Measurements from ENCODE around the gene MAP3K14. TPM values are rescaled to one million over a fixed set of nuclear protein-coding genes. Genes with fewer than 3 reads are reported as not detected.

MAP3K14 gene
- total RNA-seq, 1 experiment from 2014 or later: 16.4 TPM

- TF ChIP-seq POLR2AphosphoS5 (IDR thresholded peaks at IDR 0.05; ENCODE audit: low read depth, low read length) (peak; percentile 75; the same call in 1 of the 2 replicates), EGR1 (IDR thresholded peaks at IDR 0.05; ENCODE audit: low read depth) (peak; percentile 74), SRF (IDR thresholded peaks at IDR 0.05; ENCODE audit: low read depth) (no peak), ZNF274 (IDR thresholded peaks at IDR 0.05; ENCODE audit: low read depth, low read length) (no peak)
These were observed 69.2 kb downstream of the MAP3K14 start (continued) for GRCh38 chr17:45247429-45248131.

DNA sequence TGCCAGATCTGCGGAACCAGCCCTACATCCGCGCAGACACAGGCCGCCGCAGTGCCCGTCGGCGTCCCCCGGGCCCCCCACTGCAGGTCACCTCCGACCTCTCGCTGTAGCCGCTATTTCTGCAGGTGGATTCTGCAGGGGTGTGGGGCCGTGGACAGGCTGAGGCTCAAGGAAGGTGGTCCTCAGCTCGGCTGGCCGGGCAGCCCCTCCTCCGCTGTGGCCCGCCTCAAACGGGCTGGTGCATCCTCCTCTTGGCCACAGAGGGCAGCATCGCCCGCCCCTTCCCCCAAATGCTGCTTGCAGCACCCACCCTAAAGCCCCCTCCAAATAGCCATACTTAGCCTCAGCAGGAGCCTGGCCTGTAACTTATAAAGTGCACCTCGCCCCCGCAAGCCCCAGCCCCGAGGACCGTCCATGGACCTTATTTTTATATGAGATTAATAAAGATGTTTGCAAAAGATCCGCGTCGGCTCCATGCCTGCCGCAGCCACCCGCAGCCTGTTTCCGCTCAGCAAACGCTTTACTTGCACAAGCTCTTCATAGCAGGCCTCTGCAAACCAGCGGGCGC is 69.9 kb downstream of the MAP3K14 start:
- Histone ChIP-seq H3K27ac (ENCODE audit: low read depth, low read length) (peak overlapping the region; percentile 85), H3K9ac (ENCODE audit: low read length) (peak overlapping the region; percentile 92), H3K4me1 (ENCODE audit: control insufficient read depth in 1 of 2, insufficient read depth in 2 of 2, low read length in 2 of 2) (peaks cover 11 to 19% of the 10 kb centered on the region in 2 experiments; a peak in 3 of 4 replicates), H3K9me3 (ENCODE audit: control insufficient read depth in 1 of 2, insufficient read depth in 1 of 2, low read depth in 1 of 2, low read length in 2 of 2) (no peaks in the 10 kb centered on the region), H4K20me1 (ENCODE audit: insufficient read depth) (no peaks in the 10 kb centered on the region), H3K9me2 (ENCODE audit: insufficient read depth) (no peaks in the 10 kb centered on the region), H3K4me3 (replicated peaks in 1 of 2; ENCODE audit: low read depth in 1 of 2, low read length in 2 of 2) (peak overlapping the region; percentile 82 to 95), H3K27me3 (ENCODE audit: insufficient read depth, low read length) (no peaks in the 10 kb centered on the region), H3K4me2 (ENCODE audit: low read length) (peak overlapping the region; percentile 99), H3K36me3 (ENCODE audit: control insufficient read depth in 1 of 2, insufficient read depth in 2 of 2, low read length in 2 of 2) (peaks cover 0 to 4% of the 10 kb centered on the region in 2 experiments; a peak in 2 of 4 replicates), H2AFZ (ENCODE audit: low read depth, low read length, poor library complexity, severe bottlenecking) (peak overlapping the region; percentile 77), H3K79me2 (ENCODE audit: insufficient read depth, low read length) (peaks cover 9% of the 10 kb centered on the region; the same call in 1 of the 2 replicates)
- POLR2A ChIA-PET: no interaction called here
- DNase-seq (ENCODE audit: low read depth, low spot score) (no peak), ATAC-seq (peak; percentile 31)
- TF ChIP-seq CTCF (IDR thresholded peaks at IDR 0.05 in 2 of 3, conservative IDR thresholded peaks at IDR 0.05 in 1 of 3; ENCODE audit: borderline replicate concordance in 1 of 3, insufficient read depth in 1 of 3, low read depth in 2 of 3, low read length in 2 of 3) (peak in 2 of 3 experiments; percentile 54 to 56; a peak in 4 of 6 replicates), RAD21 (IDR thresholded peaks at IDR 0.05; ENCODE audit: low read depth) (no peak; the same call in 1 of the 2 replicates), EZH2phosphoT487 (IDR thresholded peaks at IDR 0.05; ENCODE audit: borderline replicate concordance) (no peak), YY1 (IDR thresholded peaks at IDR 0.05; ENCODE audit: extremely low read depth, insufficient replicate concordance, low read depth, low read length) (peak; percentile 2), CEBPB (IDR thresholded peaks at IDR 0.05; ENCODE audit: low read depth) (no peak), MAX (IDR thresholded peaks at IDR 0.05) (no peak)
- BruUV-seq (replicated peaks): TSS peak; percentile 69
- intact Hi-C loops (cut with micrococcal nuclease): loop anchor here (1.0 kb wide), 1 partner anchor 16 kb away; no protein-coding TSS in a partner anchor
- CTCF ChIA-PET: interaction anchor here (0.8 to 3.2 kb wide), 10 partner anchors 8 to 178 kb away, joined by 3 to 12 read pairs (median 4); partner anchors contain the start of gene ACBD4
- RAD21 ChIA-PET (ENCODE audit: low non-redundant PET in 1 of 2, low total read pairs in 2 of 2, uncharacterized antibody in 2 of 2, unreplicated experiment in 2 of 2): interaction anchor here in 1 of 2 experiments (1.2 kb wide), 1 partner anchor 28 kb away, joined by 4 read pairs; no protein-coding TSS in a partner anchor

All from HCT116 (cell line).